Fibroblast of the aortic adventitia (primary cell): ENCODE measurements around the gene ABCC12. TPM values are rescaled to one million over a fixed set of nuclear protein-coding genes. Genes with fewer than 3 reads are reported as not detected.
A peak's percentile ranks its signal among the peaks of the same experiment; 100 is the strongest.

Experiments
- DNase-seq: peaks from one replicate; pipeline ENCODE4 v3.0.0-alpha.2; 2010; ENCODE audit warnings: low read depth
- H3K4me3 ChIP-seq: 2 replicates; pipeline ENCODE4 v1.5.1; 2011; ENCODE audit warnings: low read depth, mild to moderate bottlenecking, control low read depth, low read length, moderate library complexity
- total RNA-seq: library from RNA; depleted of rRNA; stranded (reverse); fragments of >200 nt; gene quantifications from 2 replicates; pipeline ENCODE4 v1.2.3, GENCODE V29; 2012; ENCODE audit warnings: low replicate concordance
- TF ChIP-seq, protein P1 (sequence below): IDR thresholded peaks from 2 replicates; pipeline ENCODE4 v1.5.1; 2011; ENCODE audit warnings: mild to moderate bottlenecking, low read length, control low read depth, inconsistent platforms; ENCODE audit not compliant: insufficient read depth

The ABCC12 gene
- total RNA-seq, 1 donor: not detected

DNA sequence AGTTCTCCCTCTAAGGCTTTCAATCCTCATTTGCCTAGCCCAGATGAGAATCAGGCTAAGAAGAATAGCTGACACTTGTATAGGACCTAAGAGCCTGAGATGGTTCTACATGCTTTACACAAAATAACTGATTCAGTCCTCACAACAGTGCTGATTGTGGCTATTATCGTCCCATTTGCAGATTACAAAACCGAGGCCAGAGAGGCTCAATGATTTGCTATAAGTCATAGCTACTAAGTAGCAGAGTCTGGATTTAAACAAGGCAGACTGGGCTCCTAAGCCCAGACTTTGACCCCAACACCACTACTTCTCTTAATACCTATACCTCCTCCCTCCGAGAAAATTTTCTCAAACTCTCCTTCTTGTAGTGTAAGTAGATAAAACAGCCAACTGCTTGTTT is 23.1 kb downstream of the ABCC12 start:
- TF ChIP-seq, protein P1, sequence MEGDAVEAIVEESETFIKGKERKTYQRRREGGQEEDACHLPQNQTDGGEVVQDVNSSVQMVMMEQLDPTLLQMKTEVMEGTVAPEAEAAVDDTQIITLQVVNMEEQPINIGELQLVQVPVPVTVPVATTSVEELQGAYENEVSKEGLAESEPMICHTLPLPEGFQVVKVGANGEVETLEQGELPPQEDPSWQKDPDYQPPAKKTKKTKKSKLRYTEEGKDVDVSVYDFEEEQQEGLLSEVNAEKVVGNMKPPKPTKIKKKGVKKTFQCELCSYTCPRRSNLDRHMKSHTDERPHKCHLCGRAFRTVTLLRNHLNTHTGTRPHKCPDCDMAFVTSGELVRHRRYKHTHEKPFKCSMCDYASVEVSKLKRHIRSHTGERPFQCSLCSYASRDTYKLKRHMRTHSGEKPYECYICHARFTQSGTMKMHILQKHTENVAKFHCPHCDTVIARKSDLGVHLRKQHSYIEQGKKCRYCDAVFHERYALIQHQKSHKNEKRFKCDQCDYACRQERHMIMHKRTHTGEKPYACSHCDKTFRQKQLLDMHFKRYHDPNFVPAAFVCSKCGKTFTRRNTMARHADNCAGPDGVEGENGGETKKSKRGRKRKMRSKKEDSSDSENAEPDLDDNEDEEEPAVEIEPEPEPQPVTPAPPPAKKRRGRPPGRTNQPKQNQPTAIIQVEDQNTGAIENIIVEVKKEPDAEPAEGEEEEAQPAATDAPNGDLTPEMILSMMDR: no peak
- no peak overlapping the region for H3K4me3 ChIP-seq
- DNase-seq: no peak

DNA sequence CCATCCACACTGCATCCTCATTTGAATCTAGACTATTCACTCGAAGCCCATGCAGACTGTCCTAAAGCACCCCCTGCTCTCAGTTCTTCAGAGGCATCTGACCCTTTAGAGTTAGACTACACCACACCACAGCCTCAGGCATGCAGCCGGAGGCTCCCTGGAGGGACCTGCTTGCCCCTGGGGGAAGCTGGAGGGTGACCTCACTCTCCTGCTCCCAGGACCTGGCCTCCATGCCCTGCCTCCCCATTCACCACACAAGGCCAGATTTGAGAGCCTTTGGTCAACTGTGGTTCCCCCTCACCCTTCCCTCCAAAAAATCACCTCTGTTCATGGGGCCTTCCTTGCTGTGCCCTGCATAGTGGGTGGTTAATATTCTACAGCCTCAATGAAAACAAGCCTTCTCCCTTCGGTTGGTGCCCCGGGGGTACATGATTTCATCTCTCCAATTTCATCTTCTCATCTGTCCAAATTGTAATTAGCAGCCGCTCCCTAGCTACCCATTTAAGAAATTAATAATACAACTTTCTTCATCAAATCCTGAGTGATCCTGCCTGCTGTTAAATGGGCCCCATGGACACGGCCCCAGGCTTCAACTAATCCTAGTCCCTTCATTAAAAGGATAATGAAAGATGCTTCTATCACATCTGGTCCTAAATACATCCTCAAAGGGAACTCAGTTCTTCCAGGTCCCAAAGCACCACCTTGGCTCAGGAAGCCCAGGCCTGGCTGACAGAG is 24.4 kb downstream of the ABCC12 start:
- TF ChIP-seq, protein P1: no peak
- DNase-seq: no peak
- no peak overlapping the region for H3K4me3 ChIP-seq

DNA sequence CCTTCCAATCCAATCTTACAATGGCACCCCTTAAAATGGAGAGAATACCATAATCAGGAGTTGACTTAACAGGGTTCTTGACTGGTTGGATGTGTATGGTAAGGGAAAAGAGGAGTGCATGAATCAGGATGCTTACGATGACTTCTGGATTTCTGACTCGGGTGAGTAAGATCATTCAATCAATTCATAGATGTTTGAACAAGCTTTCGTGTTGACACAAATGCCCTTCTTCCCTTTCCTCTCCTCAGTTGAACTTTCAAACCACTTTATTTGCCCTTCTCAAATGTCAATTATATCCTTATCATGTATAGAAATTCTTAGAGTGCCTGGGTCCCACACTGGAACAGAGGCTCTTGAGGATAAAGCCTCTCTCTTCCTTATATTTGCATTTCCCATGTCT is 25.9 kb downstream of the ABCC12 start:
- no peak for DNase-seq
- H3K4me3 ChIP-seq: no peak overlapping the region
- TF ChIP-seq, protein P1: no peak

DNA sequence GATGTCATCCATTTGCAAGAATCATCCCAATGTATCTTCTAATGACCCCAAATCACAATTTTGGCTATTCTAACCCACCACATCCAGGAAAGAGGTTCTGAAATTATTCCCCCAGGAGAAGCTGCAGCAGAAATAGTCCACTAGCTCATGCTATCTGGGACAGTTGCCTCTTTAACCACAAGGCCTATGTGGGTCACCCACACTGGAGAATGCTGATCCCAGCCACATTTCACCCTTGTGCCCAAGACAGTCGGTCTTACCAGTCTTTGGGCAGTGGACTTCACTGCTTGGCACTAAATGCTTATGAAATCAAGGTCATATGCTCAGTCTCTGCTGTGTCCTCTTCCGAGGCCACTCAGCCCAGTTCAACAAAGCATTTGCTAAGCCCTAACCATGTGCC is 27.0 kb downstream of the ABCC12 start:
- H3K4me3 ChIP-seq: no peak overlapping the region
- DNase-seq: no peak
- TF ChIP-seq, protein P1: no peak

DNA sequence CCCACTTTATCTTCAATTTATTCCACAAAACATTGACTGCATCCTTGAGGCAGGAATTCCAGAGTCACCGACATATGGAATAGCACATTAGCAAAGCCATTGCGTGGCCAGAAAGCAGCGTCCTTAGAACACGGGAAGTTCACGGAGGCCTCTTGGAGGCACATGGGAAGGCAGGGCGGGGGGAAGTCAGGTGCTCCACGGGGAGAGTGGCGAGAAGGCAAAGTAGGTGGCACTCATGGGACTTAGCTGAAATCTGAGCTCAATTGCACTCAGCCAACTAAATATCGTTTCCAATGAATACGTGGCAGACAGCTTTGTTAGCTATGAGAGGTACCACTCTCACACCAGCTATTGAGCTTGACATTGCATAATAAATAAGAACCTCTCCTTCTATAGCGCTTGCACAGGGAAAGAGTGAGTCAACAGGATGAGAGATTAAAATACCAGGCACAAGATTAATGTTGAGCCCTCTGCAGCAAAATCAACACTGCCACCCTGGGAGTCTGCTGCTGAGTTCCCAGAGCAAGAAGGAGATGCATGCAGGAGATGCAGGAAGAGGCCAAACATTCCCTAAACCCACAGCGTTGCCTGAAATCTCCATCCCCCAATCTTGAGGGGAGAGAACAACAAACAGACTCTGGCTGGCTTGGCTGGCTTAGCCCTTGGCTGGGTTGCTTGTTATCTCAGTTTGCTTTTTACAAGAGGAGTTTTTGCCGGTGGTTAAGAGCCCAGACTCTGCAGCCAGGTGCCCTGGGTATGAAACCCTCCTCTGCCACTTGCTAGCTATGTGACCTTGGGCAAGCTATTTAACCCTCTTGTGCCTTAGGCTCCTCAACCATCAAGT is 28.8 kb downstream of the ABCC12 start:
- DNase-seq: peak; percentile 98
- TF ChIP-seq, protein P1: no peak
- no peak overlapping the region for H3K4me3 ChIP-seq

DNA sequence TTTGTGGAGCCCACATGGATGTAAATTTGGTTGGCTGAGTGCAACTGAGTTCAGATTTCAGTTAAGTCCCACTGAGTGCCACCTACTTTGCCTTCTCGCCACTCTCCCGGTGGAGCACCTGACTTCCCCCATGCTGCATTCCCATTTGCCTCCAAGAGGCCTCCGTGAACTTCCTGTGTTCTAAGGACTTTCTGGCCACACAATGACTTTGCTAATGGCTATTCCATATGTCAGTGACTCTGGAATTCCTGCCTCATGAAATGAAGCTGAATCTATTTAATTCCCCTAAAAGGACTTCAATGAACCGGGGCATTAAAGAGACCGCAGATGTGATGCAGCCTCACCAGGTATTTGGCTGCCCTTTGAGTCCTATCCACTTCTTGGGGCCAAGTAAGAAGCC is 29.9 kb downstream of the ABCC12 start:
- no peak for DNase-seq
- no peak overlapping the region for H3K4me3 ChIP-seq
- TF ChIP-seq, protein P1: no peak
